HG03354 (cell line): ENCODE results near the gene CRELD2.

ENCODE experiments used
- ATAC-seq: cut with Tn5 transposase; IDR thresholded peaks from one replicate; pipeline ENCODE4 v1.9.1; 2021; ENCODE audit warnings: mild to moderate bottlenecking; ENCODE audit not compliant: unreplicated experiment, poor library complexity, severe bottlenecking

Gene CRELD2

GRCh38 chr22:49886346-49887063 lies 31.9 kb upstream of the CRELD2 start:
- no peak for ATAC-seq

GRCh38 chr22:49887064-49887451 lies 31.4 kb upstream of the CRELD2 start:
- ATAC-seq, result no peak

GRCh38 chr22:49887702-49888101 lies 30.7 kb upstream of the CRELD2 start:
- no peak for ATAC-seq

DNA sequence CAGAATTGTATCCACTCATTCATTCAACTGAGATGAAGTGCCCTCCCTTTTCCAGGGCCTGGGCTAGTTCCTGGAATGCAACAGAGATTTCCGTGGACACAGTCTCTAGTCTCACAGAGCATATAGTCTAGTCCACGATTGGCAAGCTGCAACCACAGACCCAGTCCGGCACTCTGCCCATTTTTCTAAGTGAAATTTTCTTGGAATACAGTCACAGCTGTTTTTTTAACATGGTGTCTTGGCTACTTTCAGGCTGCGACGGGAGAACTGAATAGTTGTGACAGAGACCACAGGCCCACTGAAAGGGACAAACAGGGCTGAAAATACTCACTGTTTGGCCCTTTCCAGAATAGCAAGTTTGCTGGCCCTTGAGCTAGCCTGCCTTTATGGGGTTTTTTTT lies 29.4 kb upstream of the CRELD2 start:
- no peak for ATAC-seq

- ATAC-seq, result no peak
These were observed 26.1 kb upstream of the CRELD2 start for GRCh38 chr22:49892226-49892899.

DNA sequence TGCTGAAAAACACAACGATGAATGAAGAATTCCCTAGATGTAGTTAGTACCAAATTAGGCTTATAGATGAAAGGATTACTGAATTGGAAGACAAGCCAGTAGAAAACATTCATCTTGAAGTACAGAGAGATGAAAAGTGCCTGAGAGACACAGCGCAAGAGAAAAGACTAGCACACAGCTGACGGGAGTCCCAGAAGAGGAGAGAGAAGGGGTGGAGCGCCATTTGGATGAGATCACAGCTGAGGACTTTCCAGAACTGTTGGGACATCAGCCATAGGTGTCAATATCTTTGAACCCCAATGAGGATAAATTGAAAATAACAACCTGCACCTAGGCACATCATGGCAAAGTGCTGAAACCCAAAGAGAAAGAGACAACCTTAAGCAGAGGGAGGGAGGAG lies 25.4 kb upstream of the CRELD2 start:
- no peak for ATAC-seq

- no peak for ATAC-seq
These were observed 23.9 kb upstream of the CRELD2 start for GRCh38 chr22:49894322-49895054.

DNA sequence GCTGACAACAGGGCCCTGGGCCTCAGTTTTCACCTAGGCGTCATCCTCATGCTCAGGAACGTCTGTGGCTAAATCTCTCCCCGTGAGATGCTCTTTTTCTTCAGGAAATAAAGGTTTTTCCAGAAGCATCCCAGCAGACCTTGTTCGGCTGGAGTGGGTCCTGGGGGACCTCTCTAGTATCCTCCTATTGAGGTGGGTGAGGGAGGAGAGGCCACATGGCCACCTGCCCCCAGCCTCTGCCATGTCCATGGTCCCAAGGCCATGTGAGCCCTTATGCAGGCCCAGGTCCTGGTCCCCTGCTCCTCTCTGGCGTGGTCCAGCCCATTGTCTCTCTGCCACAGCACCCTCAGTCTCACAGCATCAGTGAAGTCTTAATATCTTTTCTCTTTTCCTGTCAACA lies 22.2 kb upstream of the CRELD2 start:
- no peak for ATAC-seq

GRCh38 chr22:49897015-49897684 lies 21.3 kb upstream of the CRELD2 start:
- no peak for ATAC-seq

- no peak for ATAC-seq
These were observed 18.9 kb upstream of the CRELD2 start for GRCh38 chr22:49899530-49899929.

DNA sequence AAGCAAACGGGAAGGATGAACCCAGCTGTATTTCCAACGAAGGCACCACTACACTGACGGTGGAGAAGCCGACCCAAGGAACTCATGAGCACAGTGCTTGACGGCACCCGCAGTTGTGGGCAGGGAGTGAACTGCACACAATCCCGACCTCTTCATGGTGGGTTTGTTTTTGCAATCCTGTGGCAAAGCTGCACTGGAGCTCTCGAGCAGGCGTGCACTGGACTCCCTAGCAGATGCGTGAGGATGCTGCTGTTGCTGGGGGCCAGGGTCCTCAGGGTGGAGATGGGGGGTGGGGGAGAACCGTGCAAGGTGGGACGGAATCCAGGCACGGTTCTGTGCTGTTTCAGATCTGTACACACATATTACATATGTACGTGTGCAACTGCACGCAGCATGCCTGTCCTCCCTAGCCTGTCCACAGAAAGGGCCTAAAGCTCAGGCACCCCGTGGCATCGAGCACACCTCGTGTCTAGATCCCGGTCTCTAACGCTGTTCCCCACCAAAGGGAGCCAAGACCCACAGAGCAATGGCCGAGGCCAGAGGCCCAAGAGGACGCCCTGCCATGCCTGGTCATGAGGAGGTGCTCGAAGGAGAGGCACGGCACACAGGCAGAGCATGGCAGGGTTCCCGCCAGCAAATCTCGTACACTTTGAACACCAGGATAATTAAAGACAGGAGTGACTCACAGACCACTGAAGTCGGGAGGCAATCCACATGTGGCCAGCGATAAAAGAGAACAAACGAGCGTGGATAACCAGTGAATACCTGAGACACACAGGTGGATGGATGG lies 17.8 kb upstream of the CRELD2 start:
- ATAC-seq, result no peak

GRCh38 chr22:49901457-49901856 lies 17.0 kb upstream of the CRELD2 start:
- no peak for ATAC-seq

DNA sequence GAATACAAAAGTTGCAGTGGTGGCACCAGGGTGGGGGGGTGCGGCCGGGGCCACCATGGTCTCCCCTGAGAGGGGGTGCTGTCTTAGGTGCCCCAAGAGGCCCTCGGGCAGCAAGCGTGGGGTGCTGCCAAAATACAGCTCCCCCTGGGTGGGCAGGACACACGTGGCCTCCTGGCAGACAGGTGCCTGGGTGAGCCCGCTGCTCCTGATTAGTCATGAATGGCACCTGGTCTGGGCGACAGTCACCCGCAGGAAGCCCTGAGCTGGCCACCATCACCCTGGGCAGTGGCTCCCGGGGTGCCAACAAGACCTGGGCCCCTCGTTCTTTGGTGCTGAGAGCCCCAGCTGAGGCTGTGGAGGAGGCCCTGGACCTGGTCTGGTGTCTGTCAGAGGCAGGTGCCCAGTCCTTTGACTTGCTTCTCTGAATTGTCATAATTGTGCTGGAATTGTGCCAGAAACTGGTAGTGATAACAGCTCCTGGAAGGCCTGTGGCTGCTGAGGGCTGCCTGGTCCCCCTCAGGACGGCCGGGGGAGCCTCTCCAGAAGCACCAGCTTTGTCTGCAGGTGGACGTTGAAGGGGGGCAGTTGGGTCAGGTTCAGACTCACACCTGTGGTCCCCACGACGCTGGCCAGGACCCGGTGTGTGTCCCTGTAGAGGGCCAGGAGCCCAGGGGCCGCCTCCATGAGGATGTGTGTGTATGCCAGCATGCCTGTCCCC lies 15.0 kb upstream of the CRELD2 start:
- no peak for ATAC-seq

DNA sequence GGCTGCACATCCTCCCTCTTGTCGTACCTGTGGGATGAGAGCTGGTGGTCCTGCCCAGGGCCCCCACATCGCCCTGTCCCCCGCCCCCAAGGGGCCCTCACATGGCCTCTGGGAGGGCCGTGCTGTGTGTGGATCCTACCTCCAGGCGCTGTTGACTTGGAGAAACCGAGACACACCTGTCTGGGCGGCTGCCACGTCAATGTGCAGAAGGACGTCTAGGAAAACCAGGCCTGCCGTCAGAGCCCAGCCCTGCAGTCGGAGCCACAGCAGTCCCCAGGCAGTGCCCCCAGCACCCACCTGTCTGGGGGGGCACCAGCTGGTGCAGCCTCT lies 14.4 kb upstream of the CRELD2 start:
- ATAC-seq, result no peak

DNA sequence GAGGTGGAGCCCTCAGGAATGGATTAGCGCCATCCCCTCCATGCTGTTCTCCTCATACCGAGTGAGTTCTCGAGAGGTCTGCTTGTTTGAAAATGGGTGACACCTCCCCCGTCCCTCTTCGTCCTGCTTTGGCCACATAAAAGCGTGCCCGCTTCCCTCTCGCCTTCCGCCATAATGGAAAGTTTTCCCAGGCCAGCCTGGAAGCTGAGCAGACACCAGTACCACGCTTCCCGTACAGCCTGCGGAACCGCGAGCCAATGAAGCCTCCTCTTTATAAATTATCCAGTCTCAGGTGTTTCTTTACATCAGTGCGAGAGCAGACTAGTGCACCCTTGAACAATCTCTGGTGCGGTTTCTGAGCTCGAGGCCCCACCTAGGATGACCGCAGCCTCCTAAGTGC lies 13.0 kb upstream of the CRELD2 start:
- ATAC-seq, result no peak

DNA sequence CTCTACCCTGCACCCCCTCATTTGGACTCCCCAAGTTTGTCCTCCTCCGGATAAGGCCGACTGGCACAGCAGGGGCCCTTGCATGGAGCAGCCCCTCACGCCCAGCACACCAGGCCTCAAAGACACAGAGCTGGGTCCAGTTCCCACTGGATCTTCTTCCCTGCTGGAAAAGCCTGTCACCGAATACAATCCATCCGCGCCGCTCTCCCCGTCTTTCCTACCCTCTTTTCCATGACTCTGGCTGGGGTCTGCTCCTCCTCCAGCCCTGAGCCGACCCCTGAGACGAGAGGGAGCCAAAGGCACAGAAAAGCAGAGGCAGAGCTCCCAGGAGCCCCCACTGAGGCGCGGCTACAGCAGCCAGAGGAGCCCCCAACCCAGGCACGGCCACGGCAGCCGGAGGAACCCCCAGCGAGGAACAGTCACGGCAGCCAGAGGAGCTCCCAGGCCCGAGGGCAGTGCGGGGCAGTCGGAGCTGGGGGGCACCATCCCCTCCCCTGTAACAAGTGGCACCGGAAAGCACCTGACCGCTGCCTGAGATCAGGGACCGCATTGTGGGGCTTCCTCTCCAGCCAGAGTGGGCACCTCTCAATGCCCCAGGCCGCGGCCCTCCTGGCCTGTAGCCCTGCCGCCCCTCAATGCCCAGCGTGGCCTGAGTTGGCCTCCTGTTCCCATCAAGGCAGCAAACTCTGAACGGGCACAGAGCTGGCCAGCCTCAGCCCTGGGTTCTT lies 12.2 kb upstream of the CRELD2 start:
- no peak for ATAC-seq

- ATAC-seq, result no peak
These were observed 11.6 kb upstream of the CRELD2 start for GRCh38 chr22:49906799-49907290.

DNA sequence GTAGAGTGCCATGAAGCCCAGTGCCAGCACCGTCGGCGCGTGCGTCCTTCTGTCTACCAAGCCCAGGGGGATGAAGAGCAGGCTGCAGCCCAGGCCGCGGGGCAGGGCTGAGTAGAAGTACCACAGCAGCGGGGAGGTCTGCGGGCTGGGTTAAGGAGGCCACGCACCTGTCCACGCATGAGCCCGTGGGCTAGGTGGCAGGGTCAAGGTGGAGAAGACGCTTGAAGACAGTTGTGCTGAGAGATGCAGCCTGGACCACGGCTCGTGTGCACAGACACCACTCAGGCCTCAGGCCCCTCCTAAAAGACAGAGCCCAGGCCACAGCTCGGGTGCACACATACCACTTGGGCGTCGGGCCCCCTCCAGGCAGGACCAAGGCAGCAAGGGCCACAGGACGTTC lies 10.6 kb upstream of the CRELD2 start:
- no peak for ATAC-seq
